Activated T-cell treated with anti-CD3 and anti-CD28 coated beads for 48 hours (primary cell): ENCODE results near the gene SYT11.
A peak's percentile ranks its signal among the peaks of the same experiment; 100 is the strongest.
"Not testable (repeated sequence)": the region's sequence is repeated elsewhere in the genome, so short reads cannot be mapped to it uniquely, and the experiment has no call there.

Source experiments
- DNase-seq: peaks from one replicate; pipeline ENCODE4 v3.0.0-alpha.2; 2020; ENCODE audit warnings: low read depth

The SYT11 gene

GRCh38 chr1:155899683-155900082 lies 40.3 kb downstream of the SYT11 start:
- DNase-seq = no peak

- DNase-seq = no peak
Measured at GRCh38 chr1:155900161-155900560, 40.8 kb downstream of the SYT11 start.

GRCh38 chr1:155904261-155904660 lies 44.9 kb downstream of the SYT11 start:
- DNase-seq = no peak

- no peak for DNase-seq
Measured at GRCh38 chr1:155909894-155910293, 50.5 kb downstream of the SYT11 start.

GRCh38 chr1:155910621-155911121 lies 51.3 kb downstream of the SYT11 start:
- no peak for DNase-seq

GRCh38 chr1:155911156-155912055 lies 52.0 kb downstream of the SYT11 start, which contains the start of gene RIT1:
RIT1 (minus strand) TSS chr1:155911349; CDS start chr1:155910761, 588 bp downstream.
- peak; percentile 83 for DNase-seq

GRCh38 chr1:155912056-155912536 lies 52.7 kb downstream of the SYT11 start:
- no peak for DNase-seq

GRCh38 chr1:155913969-155914757 lies 54.8 kb downstream of the SYT11 start:
- no peak for DNase-seq

- DNase-seq = no peak
Measured at GRCh38 chr1:155918660-155919059, 59.3 kb downstream of the SYT11 start.

GRCh38 chr1:155919801-155920200 lies 60.4 kb downstream of the SYT11 start:
- DNase-seq = no peak

GRCh38 chr1:155920717-155921116 lies 61.4 kb downstream of the SYT11 start:
- DNase-seq = no peak

- DNase-seq = no peak
Measured at GRCh38 chr1:155925506-155925905, 66.1 kb downstream of the SYT11 start.

GRCh38 chr1:155929057-155929456 lies 69.7 kb downstream of the SYT11 start:
- no peak for DNase-seq

- not testable (repeated sequence) for DNase-seq
Measured at GRCh38 chr1:155930725-155931124, 71.4 kb downstream of the SYT11 start.

GRCh38 chr1:155931332-155932038 lies 72.1 kb downstream of the SYT11 start:
- DNase-seq = no peak

- no peak for DNase-seq
Measured at GRCh38 chr1:155932081-155932480, 72.7 kb downstream of the SYT11 start.

GRCh38 chr1:155932487-155932886 lies 73.1 kb downstream of the SYT11 start:
- DNase-seq = no peak

GRCh38 chr1:155933591-155934096 lies 74.3 kb downstream of the SYT11 start:
- no peak for DNase-seq

- peak; percentile 89 for DNase-seq
Measured at GRCh38 chr1:155934097-155934935, 74.9 kb downstream of the SYT11 start, which contains the start of gene KHDC4. KHDC4 (minus strand) TSS chr1:155934413; CDS start chr1:155934373, 40 bp downstream.
